HG03097 (cell line): ENCODE measurements around the gene KRTAP5-8.
"Not testable (repeated sequence)": the region's sequence is repeated elsewhere in the genome, so short reads cannot be mapped to it uniquely, and the experiment has no call there.

ENCODE experiments used
- ATAC-seq: cut with Tn5 transposase; IDR thresholded peaks from one replicate; pipeline ENCODE4 v1.9.1; 2021; ENCODE audit not compliant: unreplicated experiment, low FRiP score

Gene KRTAP5-8

DNA sequence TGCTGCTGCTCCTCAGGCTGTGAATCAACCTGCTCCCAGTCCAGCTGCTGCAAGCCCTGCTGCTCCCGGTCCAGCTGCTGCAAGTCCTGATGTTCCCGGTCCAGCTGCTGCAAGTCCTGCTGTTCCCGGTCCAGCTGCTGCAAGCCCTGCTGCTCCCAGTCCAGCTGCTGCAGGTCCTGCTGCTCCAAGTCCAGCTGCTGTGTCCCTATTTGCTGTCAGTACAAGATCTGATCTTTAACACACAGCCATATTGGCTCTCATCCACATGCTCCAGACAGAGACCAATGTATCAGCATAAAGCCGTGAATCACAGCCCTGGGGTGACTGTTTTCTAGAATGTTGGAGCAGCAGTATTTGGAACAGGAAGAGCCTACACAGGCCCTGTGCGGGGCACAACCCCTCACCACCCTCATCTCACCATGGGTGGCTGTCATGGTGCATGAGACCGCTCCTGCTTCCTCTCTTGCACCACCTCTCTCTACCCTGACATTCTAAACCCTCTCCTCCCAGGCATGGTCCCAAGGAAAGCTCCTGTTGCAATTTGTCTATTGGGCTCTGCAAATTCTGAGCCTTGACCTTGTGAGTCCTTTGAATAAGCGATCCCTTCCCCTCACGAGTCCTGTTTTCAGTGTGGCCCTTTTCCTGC lies 31.0 kb downstream of the KRTAP5-8 start:
- no peak for ATAC-seq

DNA sequence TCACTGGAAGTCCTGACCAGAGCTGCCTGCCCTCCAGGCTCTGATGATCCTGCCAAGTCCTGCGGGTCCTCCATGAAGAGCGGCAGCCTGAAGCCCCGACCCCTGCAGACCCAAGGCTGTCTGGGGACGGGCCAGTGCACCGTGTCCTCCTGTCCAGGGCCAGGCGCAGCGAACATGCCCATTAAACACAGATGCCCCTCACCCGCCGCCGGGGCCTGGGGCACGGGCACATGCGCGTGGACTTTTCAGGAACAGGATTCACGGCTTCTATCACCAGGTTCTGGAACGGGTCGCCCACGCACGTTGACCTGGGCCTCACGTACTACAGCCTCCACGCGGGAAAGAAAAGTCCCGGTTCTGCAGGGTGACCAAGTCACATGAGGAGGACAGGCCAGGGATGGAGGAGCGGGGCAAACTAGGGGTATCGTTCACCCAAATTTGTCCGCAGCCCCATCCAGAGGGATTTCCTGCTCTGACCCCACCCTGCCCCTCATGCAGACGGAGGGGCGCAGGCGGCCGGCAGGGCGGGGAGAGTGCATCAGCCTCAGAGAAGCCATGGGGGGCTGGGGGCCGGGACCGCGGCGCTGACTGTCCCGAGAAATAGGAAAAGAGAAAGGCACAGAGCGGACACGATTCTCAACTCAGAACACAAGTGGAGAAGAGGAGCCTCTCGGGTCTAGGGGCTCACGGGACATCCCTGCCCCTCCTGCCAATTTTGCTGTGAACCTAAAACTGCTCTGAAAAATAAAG lies 33.5 kb downstream of the KRTAP5-8 start:
- ATAC-seq = not testable (repeated sequence)

DNA sequence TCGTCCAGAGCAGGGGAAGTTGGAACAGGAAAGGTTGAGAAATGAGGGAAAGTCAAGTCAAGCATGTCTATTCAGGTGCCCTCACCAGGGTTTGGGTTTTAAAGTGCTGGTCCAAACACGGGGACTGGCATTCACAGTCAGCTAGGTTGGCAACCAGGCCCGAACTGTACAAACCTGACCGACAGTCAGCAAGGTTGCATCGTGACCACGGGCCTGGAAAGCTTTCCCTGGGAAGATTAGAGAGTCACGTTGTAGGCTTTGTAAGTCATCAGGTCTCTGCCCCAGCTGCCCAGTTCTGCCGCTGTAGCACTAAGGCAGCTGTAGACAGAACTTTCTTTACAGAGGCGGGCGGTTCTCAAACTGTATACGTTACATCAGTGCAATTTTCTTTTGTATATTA lies 35.0 kb downstream of the KRTAP5-8 start:
- no peak for ATAC-seq

DNA sequence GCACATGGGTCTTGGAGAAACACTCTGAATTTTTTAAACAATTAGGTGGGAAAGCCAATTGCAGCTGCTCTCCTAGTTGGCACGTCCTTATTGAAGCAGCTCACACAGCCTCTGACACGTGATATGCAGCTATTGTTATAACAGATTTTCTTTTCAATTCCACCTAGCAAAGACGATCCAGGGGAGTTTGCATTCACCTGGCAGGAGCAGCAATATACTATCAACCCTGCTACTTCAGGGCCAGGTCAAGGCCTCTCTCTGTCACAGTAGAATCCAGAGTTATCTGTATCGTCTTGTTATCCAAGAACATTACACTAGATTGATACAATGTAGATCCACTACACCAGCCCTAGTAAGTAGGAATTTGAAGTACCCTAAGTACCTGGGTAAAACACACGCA lies 36.6 kb downstream of the KRTAP5-8 start:
- no peak for ATAC-seq

DNA sequence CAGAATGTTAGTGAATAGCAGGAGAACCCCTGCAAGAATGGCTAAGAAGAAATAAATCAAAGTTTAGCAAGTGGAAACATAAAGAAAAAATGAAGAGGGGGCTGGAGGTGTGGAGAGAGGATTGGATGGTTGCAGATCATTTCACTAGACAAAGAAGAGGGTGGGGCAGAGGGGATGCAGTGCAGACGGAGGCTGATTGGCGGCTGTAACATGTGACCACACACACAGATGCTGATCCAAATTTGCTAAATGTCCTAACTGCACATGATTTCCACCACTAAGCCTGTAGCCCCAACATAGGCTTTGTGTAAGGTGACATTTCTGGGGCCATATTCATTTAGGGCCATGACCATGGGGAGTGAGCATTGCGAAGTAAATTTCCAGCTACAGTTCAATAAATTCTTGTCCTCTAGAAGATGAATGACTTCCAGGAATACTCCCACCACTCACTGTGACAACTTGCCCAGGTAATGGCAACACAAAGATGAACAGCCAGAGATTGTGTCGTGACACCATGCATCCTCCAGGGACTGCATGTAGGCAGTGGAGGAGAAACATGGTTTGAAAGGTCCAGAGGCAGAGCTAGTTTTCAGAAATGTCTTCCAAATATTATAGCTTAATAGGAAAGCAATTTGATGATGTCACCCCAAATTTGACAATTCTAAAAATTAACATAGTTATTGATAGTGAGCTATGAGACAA lies 38.0 kb downstream of the KRTAP5-8 start:
- ATAC-seq = no peak

DNA sequence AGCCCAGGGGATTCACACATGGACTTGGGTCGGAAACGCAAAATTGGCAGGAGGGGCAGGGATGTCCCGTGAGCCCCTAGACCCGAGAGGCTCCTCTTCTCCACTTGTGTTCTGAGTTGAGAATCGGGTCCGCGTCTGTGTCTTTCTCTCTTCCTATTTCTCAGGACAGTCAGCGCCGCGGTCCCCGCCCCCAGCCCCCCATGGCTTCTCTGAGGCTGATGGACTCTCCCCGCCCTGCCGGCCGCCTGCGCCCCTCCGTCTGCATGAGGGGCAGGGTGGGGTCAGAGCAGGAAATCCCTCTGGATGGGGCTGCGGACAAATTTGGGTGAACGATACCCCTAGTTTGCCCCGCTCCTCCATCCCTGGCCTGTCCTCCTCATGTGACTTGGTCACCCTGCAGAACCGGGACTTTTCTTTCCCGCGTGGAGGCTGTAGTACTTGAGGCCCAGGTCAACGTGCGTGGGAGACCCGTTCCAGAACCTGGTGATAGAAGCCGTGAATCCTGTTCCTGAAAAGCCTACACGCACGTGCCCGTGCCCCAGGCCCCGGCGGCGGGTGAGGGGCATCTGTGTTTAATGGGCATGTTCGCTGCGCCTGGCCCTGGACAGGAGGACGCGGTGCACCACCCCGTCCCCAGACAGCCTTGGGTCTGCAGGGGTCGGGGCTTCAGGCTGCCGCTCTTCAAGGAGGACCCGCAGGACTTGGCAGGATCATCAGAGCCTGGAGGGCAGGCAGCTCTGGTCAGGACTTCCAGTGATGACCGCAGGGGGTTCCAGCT lies 39.1 kb downstream of the KRTAP5-8 start:
- not testable (repeated sequence) for ATAC-seq

DNA sequence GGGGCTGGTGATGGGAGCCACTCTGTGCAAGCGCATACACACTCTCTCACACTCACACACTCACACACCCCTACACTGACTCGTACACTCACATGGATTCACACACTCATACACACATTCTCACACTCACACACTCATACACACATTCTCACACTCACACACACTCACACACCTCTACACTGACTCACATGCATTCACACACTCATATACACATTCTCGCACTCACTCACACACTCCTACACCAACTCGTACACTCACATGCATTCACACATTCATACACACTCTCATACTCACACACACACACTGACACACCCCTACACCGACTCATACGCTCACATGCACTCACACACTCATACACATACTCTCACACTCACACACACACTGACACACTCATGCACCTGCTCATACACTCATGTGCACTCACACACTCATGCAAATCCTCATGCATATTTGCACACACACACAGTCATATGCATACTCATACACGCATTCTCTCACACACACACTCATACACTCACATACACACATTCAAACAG lies 39.7 kb downstream of the KRTAP5-8 start:
- no peak for ATAC-seq

DNA sequence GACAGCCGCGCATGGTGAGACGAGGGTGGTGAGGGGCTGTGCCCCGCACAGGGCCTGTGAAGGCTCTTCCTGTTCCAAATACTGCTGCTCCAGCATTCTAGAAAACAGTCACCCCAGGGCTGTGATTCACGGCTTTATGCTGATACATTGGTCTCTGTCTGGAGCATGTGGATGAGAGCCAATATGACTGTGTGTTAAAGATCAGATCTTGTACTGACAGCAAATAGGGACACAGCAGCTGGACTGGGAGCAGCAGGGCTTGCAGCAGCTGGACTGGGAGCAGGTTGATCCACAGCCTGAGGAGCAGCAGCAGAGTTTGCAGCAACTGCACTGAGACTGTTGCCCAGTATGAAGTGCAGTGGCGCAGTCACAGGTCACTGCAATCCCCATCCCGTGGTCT lies 41.7 kb downstream of the KRTAP5-8 start:
- not testable (repeated sequence) for ATAC-seq

DNA sequence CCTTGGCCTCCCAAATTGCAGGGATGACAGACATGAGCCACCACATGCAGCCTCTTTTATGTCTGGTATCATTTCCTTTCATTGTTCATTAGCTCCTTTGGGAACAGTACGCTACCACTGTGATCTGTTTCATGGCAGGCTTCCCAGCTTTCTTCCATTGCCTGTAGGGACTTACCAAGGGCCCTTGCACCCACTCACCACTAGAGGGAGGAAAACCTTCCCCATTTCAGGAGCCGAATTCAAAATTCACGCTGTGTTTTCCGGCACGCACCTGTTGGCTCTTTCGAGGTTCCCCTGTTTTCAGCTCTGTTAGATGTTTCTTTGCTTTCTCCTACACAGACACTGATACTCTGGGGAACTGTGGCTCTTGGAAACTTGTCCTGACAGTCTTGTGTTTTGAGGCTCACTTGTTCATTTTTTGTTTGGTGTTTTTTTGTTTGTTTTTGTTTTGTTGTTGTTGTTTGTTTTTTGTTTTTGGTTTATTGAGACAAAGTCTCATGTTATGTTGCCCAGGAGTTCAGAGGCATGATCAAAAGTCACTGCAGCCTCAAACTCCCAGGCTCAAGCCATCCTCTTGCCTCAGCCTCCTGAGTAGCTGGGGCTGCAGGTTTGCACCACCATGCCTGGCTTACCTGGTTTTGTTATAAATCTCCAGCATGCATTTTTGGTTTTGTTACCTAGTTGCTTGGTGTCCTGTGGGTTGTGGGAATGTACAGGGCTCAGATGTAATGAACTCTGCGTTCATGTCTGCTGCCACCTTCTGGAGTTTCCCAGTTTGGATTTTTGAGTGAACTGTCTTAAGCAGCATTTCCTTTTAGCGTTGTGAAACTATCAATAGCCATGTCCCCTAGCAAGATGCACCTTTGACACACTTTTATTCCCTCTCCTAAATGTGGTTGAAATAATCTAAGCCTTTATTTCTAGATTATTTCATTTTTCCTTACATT lies 42.5 kb downstream of the KRTAP5-8 start:
- ATAC-seq = no peak

DNA sequence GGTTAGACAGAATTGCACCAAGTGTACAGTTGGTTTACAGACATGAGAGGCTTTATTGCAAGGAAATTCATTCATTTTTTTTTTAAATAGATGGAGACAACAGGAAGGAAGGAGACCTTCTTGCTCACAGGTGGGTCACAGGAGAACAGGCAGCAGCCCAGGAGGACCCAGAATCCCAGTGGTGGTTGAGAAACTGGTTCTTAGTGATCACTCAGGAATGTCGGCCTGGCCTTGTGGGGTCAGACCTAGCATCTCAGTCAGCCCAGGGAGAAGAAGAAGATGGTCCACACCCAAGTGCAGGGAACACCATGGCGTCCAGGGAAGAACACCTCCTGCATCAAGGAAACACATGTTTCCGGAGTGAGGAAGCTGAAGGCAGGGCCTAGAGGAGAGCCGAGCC lies 44.0 kb downstream of the KRTAP5-8 start:
- ATAC-seq = no peak

DNA sequence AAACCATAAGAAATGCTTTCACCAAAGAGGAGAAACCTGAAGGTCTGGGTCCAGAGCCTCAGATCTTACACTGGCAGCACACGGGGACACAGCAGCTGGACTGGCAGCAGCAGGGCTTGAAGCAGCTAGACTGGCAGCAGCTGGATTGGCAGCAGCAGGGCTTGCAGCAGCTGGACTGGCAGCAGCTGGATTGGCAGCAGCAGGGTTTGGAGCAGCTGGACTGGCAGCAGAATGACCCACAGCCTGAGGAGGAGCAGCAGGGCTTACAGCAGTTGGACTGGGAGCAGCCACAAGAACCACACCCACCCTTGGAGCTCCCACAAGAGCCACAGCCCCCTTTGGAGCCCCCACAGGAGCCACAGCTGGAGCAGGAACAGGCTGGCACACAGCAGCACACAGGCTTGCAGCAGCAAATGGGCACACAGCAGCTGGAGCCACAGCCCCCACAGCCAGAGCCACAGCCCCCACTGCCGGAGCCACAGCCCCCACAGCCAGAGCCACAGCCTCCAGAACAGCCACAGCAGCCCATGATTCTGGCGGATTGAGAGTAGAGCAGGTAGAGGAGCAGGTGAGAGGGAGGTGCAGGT lies 44.6 kb downstream of the KRTAP5-8 start, which contains the start of gene KRTAP5-11:
Gene KRTAP5-11 (minus strand): TSS at position 567 of the 587 bp plus-strand sequence. CDS start 38 bp downstream, at position 529.
- no peak for ATAC-seq

DNA sequence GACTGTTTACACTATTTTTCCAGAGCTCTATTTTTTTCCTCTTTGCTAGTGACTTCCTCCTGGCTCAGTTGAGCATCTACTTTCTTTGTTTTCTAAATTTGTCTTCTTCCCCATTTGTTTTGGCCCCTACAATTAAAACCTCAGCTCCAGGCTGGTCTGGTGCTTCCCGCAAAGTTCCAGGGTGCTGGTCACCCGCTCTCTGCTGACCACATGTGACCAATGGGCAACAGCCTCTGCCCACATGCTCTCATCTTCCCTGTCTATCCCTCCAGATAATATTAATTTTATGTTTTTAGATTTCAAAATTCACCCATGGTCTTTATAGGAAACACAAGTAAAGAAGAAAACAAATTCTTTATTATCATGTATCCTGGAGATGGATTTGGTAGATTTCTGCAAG lies 45.1 kb downstream of the KRTAP5-8 start:
- not testable (repeated sequence) for ATAC-seq

DNA sequence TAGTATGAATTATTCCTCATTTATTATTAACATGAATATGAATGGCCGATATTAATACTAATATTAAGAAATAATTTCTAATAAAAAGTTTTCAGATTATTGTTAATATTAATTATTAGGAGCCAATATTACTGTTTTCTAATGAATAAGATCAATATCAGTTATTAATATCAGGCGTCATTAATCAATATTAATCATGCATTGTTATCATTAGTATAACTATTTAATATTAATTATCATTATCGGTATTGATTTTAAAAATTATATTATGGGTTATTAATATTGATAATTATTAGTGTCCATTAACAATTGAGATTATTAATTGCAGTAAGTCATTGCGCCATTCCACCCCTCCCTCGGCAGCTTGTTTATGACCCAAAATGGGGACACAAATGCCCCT lies 47.8 kb downstream of the KRTAP5-8 start:
- ATAC-seq = not testable (repeated sequence)

DNA sequence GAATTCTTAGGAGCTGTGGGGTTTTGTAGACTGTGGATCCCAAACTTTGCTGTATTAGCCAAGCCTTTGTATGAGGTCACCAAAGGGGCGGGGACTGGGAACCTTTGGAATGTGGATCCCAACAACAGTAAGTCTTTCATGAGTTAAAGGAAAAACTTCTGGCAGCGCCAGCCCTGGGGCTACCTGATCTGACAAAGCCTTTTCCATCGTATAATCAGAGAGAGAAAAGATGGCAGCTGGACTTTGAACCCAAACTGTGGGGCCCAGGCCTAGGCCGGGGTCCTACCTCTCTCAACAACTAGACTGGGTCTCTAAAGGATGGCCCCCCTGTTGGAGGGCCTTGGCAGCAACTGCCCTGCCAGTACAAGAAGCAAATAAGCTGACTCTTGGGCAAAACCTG lies 50.5 kb downstream of the KRTAP5-8 start:
- ATAC-seq = not testable (repeated sequence)
